ENCODE data around the gene ME1.

DNA sequence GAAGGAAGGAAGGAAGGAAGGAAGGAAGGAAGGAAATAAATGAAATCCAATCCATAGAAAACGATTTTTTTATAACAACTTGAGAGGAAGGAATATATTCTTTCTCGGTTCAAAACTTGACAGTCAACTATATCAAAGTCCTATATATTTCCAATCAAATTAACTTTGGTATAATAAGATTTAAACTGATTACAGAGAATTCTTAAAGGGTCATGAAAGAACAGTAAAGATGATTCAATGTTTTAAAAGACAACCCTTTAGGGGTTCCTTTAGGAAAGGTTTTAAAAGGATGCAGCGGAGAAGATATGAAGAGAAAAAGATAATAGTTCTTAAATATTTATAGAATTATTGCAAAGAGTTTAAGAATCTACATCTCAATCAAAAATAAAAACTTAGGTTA is 61.2 kb downstream of the ME1 start:
- TF ChIP-seq POLR2A (IDR thresholded peaks at IDR 0.05; ENCODE audit: low read length) (no peak), GATA1 (IDR thresholded peaks at IDR 0.05; ENCODE audit: low read depth, low read length) (no peak)
